NOMO-1 treated with DMSO at 0.1 percent for 48 hours (cell line): Measurements from ENCODE around the gene HMMR.

ENCODE experiments used
- DNase-seq: peaks from one replicate; lab custom pipeline; 2025; ENCODE audit not compliant: unreplicated experiment; lab: John Stamatoyannopoulos, UW

Gene HMMR

GRCh38 chr5:163458778-163459385 lies 1.6 kb upstream of the HMMR start:
- no peak for DNase-seq

- DNase-seq, result no peak
Observed at GRCh38 chr5:163459462-163459818, 992 bp upstream of the HMMR start.

GRCh38 chr5:163459819-163460561 lies 442 bp upstream of the HMMR start, which contains the start of gene NUDCD2:
TSS of gene NUDCD2 (minus strand) at chr5:163460102. CDS start at chr5:163460050, 52 bp downstream.
- DNase-seq, result peak; percentile 98

- DNase-seq, result no peak
Observed at GRCh38 chr5:163463063-163463435, 2.6 kb downstream of the HMMR start.

DNA sequence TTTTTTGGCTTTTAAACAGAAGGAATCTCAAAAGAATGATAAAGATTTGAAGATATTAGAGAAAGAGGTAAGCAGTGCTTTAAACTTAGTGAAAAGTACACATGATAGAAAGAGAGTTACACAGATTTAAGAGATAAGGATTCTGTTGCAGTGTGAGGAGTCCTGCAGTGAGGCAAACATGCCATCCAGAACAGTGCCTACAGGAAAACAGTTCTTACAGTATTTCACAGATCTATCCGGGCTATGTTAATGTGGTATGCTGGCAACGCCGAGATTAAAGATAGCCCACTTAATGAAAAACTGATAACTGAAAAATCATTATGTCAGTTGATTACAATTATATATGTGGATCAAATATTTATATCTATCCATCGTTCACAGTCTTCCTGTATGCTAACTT lies 7.2 kb downstream of the HMMR start:
- DNase-seq, result no peak

DNA sequence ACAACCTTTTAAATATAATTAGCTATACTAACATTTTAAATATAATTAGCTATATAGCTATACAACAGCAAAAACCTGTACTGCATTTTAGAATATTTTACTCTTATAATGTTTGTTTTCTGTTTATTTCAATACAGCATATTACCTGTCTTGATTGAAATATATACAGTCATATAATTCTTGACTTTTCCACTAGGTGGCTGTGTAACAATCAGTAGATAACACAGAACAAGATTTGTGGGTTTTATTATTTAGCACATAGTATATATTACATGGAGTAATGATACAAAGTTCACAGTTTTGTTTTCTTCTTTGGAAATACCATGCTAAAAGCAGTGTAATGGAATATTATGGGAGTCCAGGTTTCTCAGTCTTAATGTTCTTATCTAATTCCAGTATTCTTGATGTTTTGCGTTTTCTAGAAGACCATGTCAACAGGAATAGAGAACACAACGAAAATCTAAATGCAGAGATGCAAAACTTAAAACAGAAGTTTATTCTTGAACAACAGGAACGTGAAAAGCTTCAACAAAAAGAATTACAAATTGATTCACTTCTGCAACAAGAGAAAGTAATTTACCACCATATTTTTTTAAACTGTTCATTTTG lies 13.3 kb downstream of the HMMR start:
- no peak for DNase-seq

DNA sequence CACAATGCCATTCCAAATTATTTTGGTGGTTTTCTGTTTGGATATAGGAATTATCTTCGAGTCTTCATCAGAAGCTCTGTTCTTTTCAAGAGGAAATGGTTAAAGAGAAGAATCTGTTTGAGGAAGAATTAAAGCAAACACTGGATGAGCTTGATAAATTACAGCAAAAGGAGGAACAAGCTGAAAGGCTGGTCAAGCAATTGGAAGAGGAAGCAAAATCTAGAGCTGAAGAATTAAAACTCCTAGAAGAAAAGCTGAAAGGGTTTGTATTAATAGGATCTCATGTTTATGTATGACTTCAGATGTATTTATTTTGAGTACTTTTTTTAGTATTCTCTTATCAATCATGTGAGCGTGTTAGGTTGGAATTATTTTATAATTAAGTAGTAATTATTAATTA lies 15.0 kb downstream of the HMMR start:
- peak; percentile 67 for DNase-seq

- DNase-seq, result no peak
Observed at GRCh38 chr5:163478126-163478981, 17.9 kb downstream of the HMMR start.

DNA sequence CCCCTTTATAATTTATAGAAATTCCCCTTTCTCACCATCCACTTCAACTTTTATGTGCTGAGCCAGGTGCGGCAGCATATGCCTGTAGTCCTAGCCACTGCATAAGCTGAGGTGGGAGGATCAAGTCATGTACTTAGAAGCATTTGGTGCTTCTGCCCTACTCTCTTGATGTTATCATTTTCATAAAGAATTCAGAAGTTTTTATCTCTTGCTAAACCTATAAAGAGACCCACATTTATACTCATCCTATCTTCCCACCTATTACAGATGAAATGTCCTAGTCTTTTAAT lies 18.5 kb downstream of the HMMR start:
- no peak for DNase-seq

DNA sequence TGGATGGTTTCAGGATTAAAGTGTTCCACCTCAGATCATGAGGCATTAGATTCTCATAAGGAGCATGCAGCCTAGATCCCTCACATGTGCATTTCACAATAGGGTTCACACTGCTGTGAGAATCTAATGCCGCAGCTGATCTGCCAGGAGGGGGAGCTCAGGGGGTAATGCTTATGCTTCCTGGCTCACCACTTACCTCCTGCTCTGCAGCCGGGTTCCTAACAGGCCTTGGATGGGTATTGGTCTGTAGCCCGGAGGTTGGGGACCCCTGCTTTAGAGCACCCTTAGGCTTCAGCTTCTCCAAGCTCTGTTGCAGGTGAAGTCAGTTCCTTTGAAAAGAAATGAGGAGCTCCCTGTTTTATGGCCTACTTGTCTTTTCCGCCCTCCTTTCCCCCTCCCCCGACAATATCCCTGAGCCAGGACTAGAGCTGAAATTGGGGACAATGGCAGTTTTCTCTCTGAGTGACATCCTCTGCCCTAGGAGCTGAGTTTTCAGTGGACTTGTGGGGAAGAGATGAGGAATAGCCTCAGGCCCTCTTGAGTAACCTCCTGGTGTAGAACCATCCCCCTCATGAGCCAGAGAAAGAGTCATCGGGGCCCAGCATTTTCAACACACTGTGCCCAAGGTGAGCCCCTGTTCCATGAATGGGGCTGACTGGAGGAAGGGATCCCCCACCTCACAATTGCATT lies 28.8 kb downstream of the HMMR start:
- no peak for DNase-seq

- DNase-seq, result no peak
Observed at GRCh38 chr5:163489745-163490075, 29.3 kb downstream of the HMMR start.

DNA sequence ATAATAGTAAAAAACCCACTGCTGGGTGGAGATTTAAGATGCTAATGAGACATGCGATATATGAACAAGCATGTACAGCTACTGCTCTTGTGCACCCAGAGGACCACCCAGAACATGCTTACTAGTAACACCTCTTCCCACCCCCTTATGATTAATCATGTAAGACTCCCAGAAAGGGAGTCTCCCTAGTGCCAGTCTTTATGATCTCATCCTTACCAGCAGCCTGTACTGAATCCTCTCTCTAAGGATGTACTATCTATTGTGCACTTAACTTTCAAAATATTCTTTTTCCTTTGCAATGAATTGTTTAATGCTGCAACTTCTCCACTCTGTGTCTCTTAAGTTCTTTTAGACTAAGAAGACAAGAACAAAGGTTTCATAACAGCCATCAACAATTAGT lies 35.9 kb downstream of the HMMR start:
- no peak for DNase-seq

GRCh38 chr5:163497315-163497714 lies 36.9 kb downstream of the HMMR start:
- DNase-seq, result no peak

GRCh38 chr5:163498886-163499285 lies 38.5 kb downstream of the HMMR start:
- DNase-seq, result no peak

GRCh38 chr5:163502521-163502920 lies 42.1 kb downstream of the HMMR start:
- no peak for DNase-seq

GRCh38 chr5:163503106-163504078 lies 43.0 kb downstream of the HMMR start:
- DNase-seq, result peak; percentile 55

DNA sequence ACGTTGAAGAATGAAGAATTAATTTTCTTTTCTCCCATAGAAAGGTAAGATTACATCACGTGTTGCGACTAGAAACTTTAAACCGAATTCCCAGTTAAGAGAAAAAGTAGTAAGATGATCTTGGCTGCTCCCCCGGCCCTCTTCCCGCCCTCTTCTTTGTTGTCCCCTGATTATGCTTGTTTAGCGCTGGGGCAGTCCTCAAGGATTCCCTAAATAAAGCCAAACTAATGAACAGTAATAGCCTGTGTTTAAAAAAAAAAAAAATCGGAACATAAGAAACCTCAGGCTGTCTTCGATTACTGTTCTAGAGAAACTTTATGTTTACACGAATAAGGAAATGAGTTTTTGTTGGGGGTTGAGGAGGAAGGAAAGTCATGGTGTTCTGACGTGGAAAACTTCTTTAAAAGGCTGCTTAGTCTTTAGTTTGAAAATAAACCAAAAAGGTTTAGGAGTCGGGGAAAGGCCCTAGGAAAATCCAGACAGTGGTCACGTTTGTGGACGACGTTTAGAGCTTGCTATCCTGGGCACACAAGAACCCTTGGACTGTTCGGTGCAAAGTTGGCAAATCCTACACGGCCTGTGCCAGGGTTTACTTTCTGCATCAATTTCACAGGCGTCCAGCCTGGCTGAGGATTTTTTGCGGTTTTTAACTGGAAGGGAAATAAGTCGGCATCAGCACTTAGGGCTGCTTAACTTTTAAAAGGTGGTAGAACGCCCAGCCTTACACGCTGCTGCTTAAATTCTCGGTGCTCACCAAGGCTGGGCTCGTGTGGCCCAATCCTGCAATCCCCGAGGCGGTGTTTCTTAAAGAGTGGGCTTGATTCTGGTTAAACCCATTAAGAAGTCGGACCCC lies 43.9 kb downstream of the HMMR start:
- DNase-seq, result peak; percentile 58

DNA sequence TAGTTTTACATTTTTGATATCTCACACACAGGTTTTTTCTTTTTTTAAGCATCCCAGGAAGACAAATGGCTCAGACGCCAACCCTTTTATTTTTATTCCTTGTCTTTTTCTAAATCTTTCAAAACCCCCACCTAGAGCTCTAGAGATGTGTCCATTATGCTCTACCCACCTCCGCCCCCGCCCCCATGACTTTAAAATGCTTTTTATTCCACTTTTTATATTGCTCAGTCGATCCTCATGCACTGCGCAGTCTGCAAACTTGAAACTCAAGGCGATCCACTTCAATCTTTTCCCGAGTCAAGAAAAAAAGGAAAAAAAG lies 44.6 kb downstream of the HMMR start:
- no peak for DNase-seq

DNA sequence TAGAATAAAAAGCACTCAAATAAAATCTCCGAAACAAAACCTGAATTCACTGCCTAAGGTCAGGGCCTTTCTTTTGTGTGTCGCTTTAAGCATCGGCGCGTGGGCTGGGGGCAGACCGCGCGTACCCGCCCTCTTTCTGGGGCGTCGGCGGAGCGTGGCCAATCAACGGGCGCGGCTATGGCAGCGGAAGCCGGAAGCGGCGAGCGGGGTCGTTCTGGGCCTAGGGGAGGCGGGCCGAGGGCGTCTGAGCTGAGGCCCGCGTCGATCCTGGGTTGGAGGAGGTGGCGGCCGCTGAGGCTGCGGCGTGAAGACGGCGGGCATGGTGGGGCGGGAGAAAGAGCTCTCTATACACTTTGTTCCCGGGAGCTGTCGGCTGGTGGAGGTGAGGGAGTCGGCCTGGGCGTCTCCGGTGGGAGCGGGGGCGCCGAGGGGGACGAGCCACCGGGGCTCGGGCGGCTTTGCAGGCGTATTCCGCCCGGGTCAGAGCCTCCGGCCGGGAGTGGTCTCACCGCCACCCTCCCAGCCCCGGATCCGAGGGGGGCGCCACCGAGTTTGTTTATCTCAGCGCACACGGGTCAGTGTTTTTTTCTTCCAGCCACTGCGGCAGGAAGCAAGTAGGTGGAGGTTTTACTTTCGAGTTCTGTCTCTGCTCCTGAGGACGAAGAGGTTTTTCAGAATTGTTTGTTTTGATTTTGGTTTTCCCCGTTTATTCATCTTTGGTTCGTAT lies 45.1 kb downstream of the HMMR start, which contains the start of gene MAT2B:
MAT2B (plus strand) TSS at position 252 of the 727 bp plus-strand sequence; CDS start at position 320, 68 bp downstream.
- DNase-seq, result peak; percentile 95
